Mesenchymal stem cell (in vitro differentiated cells and primary cell): ENCODE results near the gene DRC7.

Experiments
- DNase-seq: peaks from one replicate; pipeline ENCODE4 v3.0.0-alpha.2; 2013
- H2AFZ ChIP-seq: one replicate; pipeline ENCODE4 v1.6.1; 2013; ENCODE audit warnings: low read depth, mild to moderate bottlenecking, control low read depth, inconsistent platforms, low read length, moderate library complexity
- H2AK5ac ChIP-seq: 2 replicates; pipeline ENCODE4 v1.6.1; 2013; ENCODE audit warnings: low read length, moderate library complexity, mild to moderate bottlenecking, inconsistent platforms; ENCODE audit not compliant: severe bottlenecking
- H2BK120ac ChIP-seq: one replicate; pipeline ENCODE4 v1.6.1; 2013; ENCODE audit warnings: low read depth, mild to moderate bottlenecking, inconsistent platforms, low read length, moderate library complexity
- H2BK12ac ChIP-seq, 2 experiments: one replicate each; pipeline ENCODE4 v1.6.1; 2013; ENCODE audit warnings: inconsistent platforms in 2 of 2, low read length in 2 of 2, mild to moderate bottlenecking in 2 of 2, moderate library complexity in 2 of 2, control low read depth in 1 of 2
- H2BK15ac ChIP-seq: one replicate; pipeline ENCODE4 v1.6.1; 2013; ENCODE audit warnings: mild to moderate bottlenecking, low read depth, inconsistent platforms; ENCODE audit not compliant: poor library complexity, severe bottlenecking
- H2BK5ac ChIP-seq: 2 replicates; pipeline ENCODE4 v1.6.1; 2013; ENCODE audit warnings: low read depth, mild to moderate bottlenecking, low read length, control low read depth, inconsistent platforms; ENCODE audit not compliant: poor library complexity, severe bottlenecking
- H3K14ac ChIP-seq, 2 experiments: one replicate each; pipeline ENCODE4 v1.6.1; 2013; ENCODE audit warnings: inconsistent platforms in 2 of 2, low read length in 2 of 2, control low read depth in 1 of 2, mild to moderate bottlenecking in 1 of 2, moderate library complexity in 1 of 2
- H3K18ac ChIP-seq, 2 experiments: one replicate each; pipeline ENCODE4 v1.6.1; 2013; ENCODE audit warnings: inconsistent platforms in 2 of 2, low read length in 2 of 2, control low read depth in 1 of 2, low read depth in 1 of 2, mild to moderate bottlenecking in 1 of 2
- H3K23ac ChIP-seq, 2 experiments: one replicate each; pipeline ENCODE4 v1.6.1; 2013; ENCODE audit warnings: inconsistent platforms in 2 of 2, low read length in 2 of 2, mild to moderate bottlenecking in 2 of 2, moderate library complexity in 2 of 2, control low read depth in 1 of 2
- H3K27ac ChIP-seq: 2 replicates; pipeline ENCODE4 v1.5.1; 2013; ENCODE audit warnings: mild to moderate bottlenecking, moderate library complexity, low read length, control low read depth, inconsistent platforms; ENCODE audit not compliant: poor library complexity, severe bottlenecking
- H3K27me3 ChIP-seq, 2 experiments: 2 replicates each; pipeline versions ENCODE4 v1.6.1 to v1.7.0; 2013; ENCODE audit warnings: low read length in 2 of 2, mild to moderate bottlenecking in 2 of 2, moderate library complexity in 2 of 2, control low read depth in 1 of 2, inconsistent platforms in 1 of 2; ENCODE audit not compliant: control insufficient read depth in 1 of 2, insufficient read depth in 1 of 2
- H3K36me3 ChIP-seq, 2 experiments: 2 replicates each; pipeline versions ENCODE4 v1.6.1 to v1.7.0; 2013; ENCODE audit warnings: low read length in 2 of 2, control low read depth in 1 of 2, inconsistent platforms in 1 of 2, low read depth in 1 of 2, mild to moderate bottlenecking in 1 of 2; ENCODE audit not compliant: insufficient read depth in 2 of 2, control insufficient read depth in 1 of 2
- H3K4ac ChIP-seq, 2 experiments: one replicate each; pipeline ENCODE4 v1.6.1; 2013; ENCODE audit warnings: inconsistent platforms in 2 of 2, low read length in 2 of 2, mild to moderate bottlenecking in 2 of 2, moderate library complexity in 2 of 2, control low read depth in 1 of 2, low read depth in 1 of 2
- H3K4me1 ChIP-seq: 2 replicates; pipeline ENCODE4 v1.6.1; 2013; ENCODE audit warnings: low read depth, low read length, control low read depth; ENCODE audit not compliant: control insufficient read depth, insufficient read depth
- H3K4me2 ChIP-seq: 2 replicates; pipeline ENCODE4 v1.6.1; 2013; ENCODE audit warnings: low read length, mild to moderate bottlenecking, inconsistent platforms; ENCODE audit not compliant: poor library complexity, severe bottlenecking
- H3K4me3 ChIP-seq, 2 experiments: 2 replicates each; pipeline versions ENCODE4 v1.5.1 to v1.7.0; 2013; ENCODE audit warnings: low read length in 2 of 2, mild to moderate bottlenecking in 2 of 2, control low read depth in 1 of 2, low read depth in 1 of 2; ENCODE audit not compliant: insufficient read depth in 1 of 2
- H3K79me1 ChIP-seq: replicated peaks from 2 replicates; pipeline ENCODE4 v1.6.1; 2013; ENCODE audit warnings: mild to moderate bottlenecking, control low read depth, low read length, inconsistent platforms; ENCODE audit not compliant: poor library complexity, severe bottlenecking
- H3K9ac ChIP-seq: 2 replicates; pipeline ENCODE4 v1.7.0; 2013; ENCODE audit warnings: mild to moderate bottlenecking, low read length, moderate library complexity
- H3K9me3 ChIP-seq: 2 replicates; pipeline ENCODE4 v1.7.0; 2013; ENCODE audit warnings: mild to moderate bottlenecking, low read length; ENCODE audit not compliant: control insufficient read depth
- H4K8ac ChIP-seq: one replicate; pipeline ENCODE4 v1.6.1; 2013; ENCODE audit warnings: inconsistent platforms, mild to moderate bottlenecking, low read length, moderate library complexity
- H4K91ac ChIP-seq: one replicate; pipeline ENCODE4 v1.6.1; 2013; ENCODE audit warnings: mild to moderate bottlenecking, low read length, inconsistent platforms
- WGBS: methylation state at CpG from one replicate; pipeline ENCODE4 v1.1.7; 2013; ENCODE audit warnings: mixed read lengths; 5-methylcytosine and 5-hydroxymethylcytosine counted together

DRC7 gene

GRCh38 chr16:57758331-57759117 lies 63.9 kb downstream of the DRC7 start:
- Histone ChIP-seq H2BK5ac (no peak overlapping the region), H3K4me1 (peaks cover 73% of the 10 kb centered on the region), H3K36me3 (peaks cover 35 to 96% of the 10 kb centered on the region in 2 experiments), H3K14ac (no peak overlapping the region), H3K9ac (no peak overlapping the region), H3K27ac (peak overlapping the region; percentile 25), H3K79me1 (peaks cover 10% of the 10 kb centered on the region), H3K18ac (no peak overlapping the region), H4K91ac (no peak overlapping the region), H3K23ac (no peak overlapping the region), H2BK15ac (peak overlapping the region; percentile 1), H4K8ac (no peak overlapping the region), H3K9me3 (no peaks in the 10 kb centered on the region), H3K4ac (no peak overlapping the region), H3K4me3 (no peak overlapping the region), H3K4me2 (no peak overlapping the region), H2BK12ac (no peak overlapping the region), H2AK5ac (no peak overlapping the region), H2AFZ (no peak overlapping the region), H3K27me3 (no peaks in the 10 kb centered on the region), H2BK120ac (no peak overlapping the region)
- no peak for DNase-seq
- 88% methylated on average over 33 of the region's 33 CpGs for WGBS

GRCh38 chr16:57759131-57759530 lies 64.5 kb downstream of the DRC7 start:
- Histone ChIP-seq H3K4me2 (no peak overlapping the region), H2BK5ac (no peak overlapping the region), H3K9me3 (no peaks in the 10 kb centered on the region), H3K18ac (no peak overlapping the region), H3K4me1 (peaks cover 76% of the 10 kb centered on the region), H2AK5ac (no peak overlapping the region), H3K4ac (no peak overlapping the region), H4K91ac (no peak overlapping the region), H2BK15ac (peak overlapping the region; percentile 1), H4K8ac (no peak overlapping the region), H2AFZ (no peak overlapping the region), H3K23ac (no peak overlapping the region), H3K27ac (peak overlapping the region; percentile 25), H3K14ac (no peak overlapping the region), H3K36me3 (peaks cover 34 to 96% of the 10 kb centered on the region in 2 experiments), H3K27me3 (no peaks in the 10 kb centered on the region), H2BK12ac (no peak overlapping the region), H3K9ac (no peak overlapping the region), H3K79me1 (peaks cover 12% of the 10 kb centered on the region), H2BK120ac (no peak overlapping the region), H3K4me3 (no peak overlapping the region)
- DNase-seq: no peak
- 90% methylated on average over 6 of the region's 7 CpGs for WGBS

GRCh38 chr16:57759541-57760356 lies 65.1 kb downstream of the DRC7 start:
- H3K4ac ChIP-seq: no peak overlapping the region
- no peak overlapping the region for H2AFZ ChIP-seq
- H3K27ac ChIP-seq: peak overlapping the region; percentile 13
- H4K91ac ChIP-seq: no peak overlapping the region
- H3K18ac ChIP-seq: no peak overlapping the region
- H3K23ac ChIP-seq: no peak overlapping the region
- no peak overlapping the region for H2BK12ac ChIP-seq
- H3K14ac ChIP-seq: no peak overlapping the region
- DNase-seq: no peak
- H2AK5ac ChIP-seq: peak overlapping the region; percentile 25
- peaks cover 76% of the 10 kb centered on the region for H3K4me1 ChIP-seq
- no peak overlapping the region for H3K9ac ChIP-seq
- no peaks in the 10 kb centered on the region for H3K9me3 ChIP-seq
- no peaks in the 10 kb centered on the region for H3K27me3 ChIP-seq
- H2BK15ac ChIP-seq: no peak overlapping the region
- no peak overlapping the region for H2BK120ac ChIP-seq
- WGBS: 92% methylated on average over 16 of the region's 21 CpGs
- no peak overlapping the region for H4K8ac ChIP-seq
- H3K36me3 ChIP-seq: peaks cover 34 to 96% of the 10 kb centered on the region in 2 experiments
- H2BK5ac ChIP-seq: no peak overlapping the region
- H3K79me1 ChIP-seq: peaks cover 12% of the 10 kb centered on the region
- no peak overlapping the region for H3K4me2 ChIP-seq
- H3K4me3 ChIP-seq: no peak overlapping the region
